ENCODE results near the gene CTSF.

DNA sequence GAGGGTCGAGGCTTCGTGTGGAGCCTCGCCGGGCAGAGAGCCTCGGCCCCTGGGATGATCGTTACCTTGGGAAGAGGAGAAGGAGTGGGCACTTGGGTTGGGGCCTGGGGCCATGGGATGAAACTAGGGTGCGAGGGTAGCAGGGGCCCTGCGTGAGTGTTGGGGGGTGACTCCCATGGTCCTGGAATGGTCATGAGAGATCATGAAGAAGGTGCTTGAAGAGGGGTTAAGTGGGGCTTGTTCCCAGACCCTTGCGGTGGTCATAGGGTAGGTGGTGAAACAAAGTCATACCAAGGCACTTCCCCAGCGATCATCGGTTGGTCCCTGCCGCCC is 24.9 kb upstream of the CTSF start:
- TF ChIP-seq CTCF (IDR thresholded peaks at IDR 0.05; ENCODE audit: low read length), result no peak
- TF ChIP-seq EZH2 (IDR thresholded peaks at IDR 0.05; ENCODE audit: borderline replicate concordance, low read length), result no peak
